ENCODE results near the gene EFCAB11.

EFCAB11 gene

DNA sequence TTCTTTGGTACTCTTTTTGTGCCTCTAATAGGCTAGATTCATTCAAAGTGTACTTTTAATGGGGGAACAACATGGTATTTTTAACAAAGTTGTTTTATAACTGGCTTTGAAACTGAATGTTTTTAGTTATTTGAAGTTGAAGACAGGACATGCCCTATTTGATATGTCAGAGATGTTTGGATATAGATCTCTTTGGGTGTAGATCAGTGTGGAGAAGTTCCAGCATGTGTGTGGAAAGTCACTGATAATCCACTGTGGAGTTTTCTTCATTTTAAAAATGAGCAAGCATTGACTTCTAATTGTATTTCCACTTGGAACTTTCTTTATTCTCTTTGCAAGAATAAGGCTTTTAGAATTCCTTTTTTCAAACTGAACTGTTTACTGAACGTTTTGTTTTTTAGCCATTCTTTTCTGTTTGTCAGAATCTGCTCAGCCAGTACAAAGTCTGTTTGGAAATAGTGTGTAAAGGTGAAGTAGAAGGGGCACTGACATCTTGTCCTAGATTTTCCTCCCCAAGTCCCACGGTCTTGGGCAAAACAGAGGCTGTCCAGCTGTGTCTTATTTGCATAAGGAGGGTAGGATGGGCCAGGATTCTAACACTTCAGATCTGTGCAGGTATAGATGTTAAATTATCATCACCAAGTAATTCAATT, 36.2 kb upstream of the EFCAB11 start:
- peaks cover 60% of the 10 kb centered on the region for H3K36me3 Mint-ChIP-seq (ENCODE audit: low read depth)
- no peaks in the 10 kb centered on the region for H3K9me3 Mint-ChIP-seq
- TF ChIP-seq, protein P1, sequence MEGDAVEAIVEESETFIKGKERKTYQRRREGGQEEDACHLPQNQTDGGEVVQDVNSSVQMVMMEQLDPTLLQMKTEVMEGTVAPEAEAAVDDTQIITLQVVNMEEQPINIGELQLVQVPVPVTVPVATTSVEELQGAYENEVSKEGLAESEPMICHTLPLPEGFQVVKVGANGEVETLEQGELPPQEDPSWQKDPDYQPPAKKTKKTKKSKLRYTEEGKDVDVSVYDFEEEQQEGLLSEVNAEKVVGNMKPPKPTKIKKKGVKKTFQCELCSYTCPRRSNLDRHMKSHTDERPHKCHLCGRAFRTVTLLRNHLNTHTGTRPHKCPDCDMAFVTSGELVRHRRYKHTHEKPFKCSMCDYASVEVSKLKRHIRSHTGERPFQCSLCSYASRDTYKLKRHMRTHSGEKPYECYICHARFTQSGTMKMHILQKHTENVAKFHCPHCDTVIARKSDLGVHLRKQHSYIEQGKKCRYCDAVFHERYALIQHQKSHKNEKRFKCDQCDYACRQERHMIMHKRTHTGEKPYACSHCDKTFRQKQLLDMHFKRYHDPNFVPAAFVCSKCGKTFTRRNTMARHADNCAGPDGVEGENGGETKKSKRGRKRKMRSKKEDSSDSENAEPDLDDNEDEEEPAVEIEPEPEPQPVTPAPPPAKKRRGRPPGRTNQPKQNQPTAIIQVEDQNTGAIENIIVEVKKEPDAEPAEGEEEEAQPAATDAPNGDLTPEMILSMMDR (IDR thresholded peaks at IDR 0.05), result no peak
- H3K27ac Mint-ChIP-seq, result no peak overlapping the region
- no peaks in the 10 kb centered on the region for H3K27me3 Mint-ChIP-seq (ENCODE audit: low read depth, poor library complexity)
- H3K4me3 Mint-ChIP-seq, result no peak overlapping the region
- H3K4me1 Mint-ChIP-seq, result no peaks in the 10 kb centered on the region
- no peak for DNase-seq

DNA sequence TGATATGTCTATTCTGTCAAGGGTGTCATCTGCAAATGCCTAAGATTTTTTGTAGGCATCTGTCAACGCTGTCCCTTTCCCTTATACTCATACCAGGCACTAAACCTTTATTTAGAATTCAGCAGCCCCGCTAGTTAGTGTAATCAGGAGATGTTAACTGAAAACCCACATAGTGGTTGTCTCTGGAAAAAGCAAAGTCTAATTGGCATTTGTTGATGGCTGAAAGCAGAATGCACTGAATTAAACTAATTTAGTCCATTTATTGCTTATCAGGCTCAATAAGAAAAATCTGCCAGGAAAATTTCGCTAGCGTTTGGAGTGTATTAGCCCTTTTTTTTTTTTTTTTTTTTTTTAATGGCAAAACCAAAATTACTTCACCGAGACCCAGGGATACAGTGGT, 35.7 kb upstream of the EFCAB11 start:
- TF ChIP-seq, protein P1 (IDR thresholded peaks at IDR 0.05), result no peak
- Mint-ChIP-seq H3K4me3 (no peak overlapping the region), H3K36me3 (ENCODE audit: low read depth) (peaks cover 60% of the 10 kb centered on the region), H3K27me3 (ENCODE audit: low read depth, poor library complexity) (no peaks in the 10 kb centered on the region), H3K4me1 (no peaks in the 10 kb centered on the region), H3K27ac (no peak overlapping the region), H3K9me3 (no peaks in the 10 kb centered on the region)
- no peak for DNase-seq

DNA sequence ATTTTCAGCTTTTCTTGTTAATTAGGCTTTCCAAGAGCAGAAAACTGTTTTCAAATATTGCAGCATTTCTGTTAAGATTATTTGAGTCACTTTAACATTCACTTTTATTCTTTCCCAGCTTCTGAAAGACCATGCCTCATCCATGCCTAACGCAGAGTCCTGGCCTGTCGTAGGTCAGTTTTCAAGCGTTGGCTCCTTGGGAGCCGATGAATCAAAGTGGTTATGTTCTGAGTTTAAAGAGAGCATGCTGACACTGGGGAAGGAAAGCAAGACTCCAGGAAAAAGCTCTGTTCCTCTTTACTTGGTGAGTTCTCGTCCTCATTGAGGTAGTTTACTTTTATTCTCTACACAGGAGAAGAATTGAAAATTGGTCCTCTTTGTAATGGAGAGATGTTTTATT, 34.3 kb upstream of the EFCAB11 start:
- DNase-seq, result no peak
- H3K27ac Mint-ChIP-seq, result no peak overlapping the region
- peaks cover 59% of the 10 kb centered on the region for H3K36me3 Mint-ChIP-seq (ENCODE audit: low read depth)
- TF ChIP-seq, protein P1 (IDR thresholded peaks at IDR 0.05), result no peak
- H3K9me3 Mint-ChIP-seq, result no peaks in the 10 kb centered on the region
- H3K4me3 Mint-ChIP-seq, result no peak overlapping the region
- H3K4me1 Mint-ChIP-seq, result no peaks in the 10 kb centered on the region
- no peaks in the 10 kb centered on the region for H3K27me3 Mint-ChIP-seq (ENCODE audit: low read depth, poor library complexity)

DNA sequence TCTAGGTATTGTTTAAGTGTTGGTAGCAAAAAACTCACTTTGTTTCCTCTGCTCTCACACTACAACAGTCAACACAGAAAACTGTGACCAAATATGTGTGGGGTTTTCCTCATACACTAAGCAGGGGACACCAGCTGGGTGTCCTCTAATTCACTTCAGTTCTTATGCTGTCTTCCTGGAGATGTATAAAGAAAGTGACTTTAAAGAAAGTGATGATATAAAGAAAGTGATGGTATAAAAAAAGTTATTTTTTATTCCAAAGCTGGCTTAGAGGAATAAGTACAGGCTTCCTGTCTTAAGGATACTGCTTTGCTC, 32.6 kb upstream of the EFCAB11 start:
- DNase-seq, result no peak
- no peaks in the 10 kb centered on the region for H3K27me3 Mint-ChIP-seq (ENCODE audit: low read depth, poor library complexity)
- no peak overlapping the region for H3K27ac Mint-ChIP-seq
- TF ChIP-seq, protein P1 (IDR thresholded peaks at IDR 0.05), result no peak
- no peaks in the 10 kb centered on the region for H3K4me1 Mint-ChIP-seq
- H3K9me3 Mint-ChIP-seq, result no peaks in the 10 kb centered on the region
- no peak overlapping the region for H3K4me3 Mint-ChIP-seq
- H3K36me3 Mint-ChIP-seq (ENCODE audit: low read depth), result peaks cover 59% of the 10 kb centered on the region

DNA sequence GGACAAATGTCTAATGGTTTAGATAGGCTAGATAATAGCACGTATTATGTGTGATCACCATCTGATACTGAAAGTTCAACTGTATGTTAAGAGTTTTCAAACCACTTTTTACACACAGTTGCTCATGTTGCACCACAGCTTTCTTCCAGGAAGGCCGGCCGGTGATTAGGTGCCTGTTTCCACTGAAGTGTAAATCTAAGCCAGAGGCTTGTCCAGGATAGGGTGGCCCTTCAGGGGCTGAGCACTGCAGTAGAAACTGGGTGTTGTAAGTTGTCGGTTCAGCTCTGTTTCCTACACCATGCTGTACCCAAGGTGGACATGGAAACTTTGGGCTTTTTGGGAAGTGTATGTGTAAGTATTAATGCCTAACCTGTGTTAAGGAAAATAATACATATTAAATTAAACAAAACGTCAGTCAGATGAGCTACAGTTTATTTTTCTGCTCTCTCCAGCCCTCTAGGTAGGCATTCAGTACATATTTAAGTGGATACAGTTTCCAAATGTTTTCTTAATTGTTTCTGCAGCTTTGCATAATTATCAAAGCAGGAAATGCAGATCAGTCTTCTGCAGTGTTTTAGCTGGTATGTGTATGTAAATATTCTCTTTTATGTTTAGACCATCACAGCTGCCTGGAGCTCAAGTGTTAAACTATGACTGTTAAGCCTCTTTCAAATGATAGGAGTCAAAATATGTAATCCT, 32.1 kb upstream of the EFCAB11 start:
- no peak overlapping the region for H3K27ac Mint-ChIP-seq
- no peaks in the 10 kb centered on the region for H3K9me3 Mint-ChIP-seq
- H3K4me1 Mint-ChIP-seq, result no peaks in the 10 kb centered on the region
- TF ChIP-seq, protein P1 (IDR thresholded peaks at IDR 0.05), result no peak
- no peak overlapping the region for H3K4me3 Mint-ChIP-seq
- no peak for DNase-seq
- H3K27me3 Mint-ChIP-seq (ENCODE audit: low read depth, poor library complexity), result no peaks in the 10 kb centered on the region
- H3K36me3 Mint-ChIP-seq (ENCODE audit: low read depth), result peaks cover 62% of the 10 kb centered on the region

DNA sequence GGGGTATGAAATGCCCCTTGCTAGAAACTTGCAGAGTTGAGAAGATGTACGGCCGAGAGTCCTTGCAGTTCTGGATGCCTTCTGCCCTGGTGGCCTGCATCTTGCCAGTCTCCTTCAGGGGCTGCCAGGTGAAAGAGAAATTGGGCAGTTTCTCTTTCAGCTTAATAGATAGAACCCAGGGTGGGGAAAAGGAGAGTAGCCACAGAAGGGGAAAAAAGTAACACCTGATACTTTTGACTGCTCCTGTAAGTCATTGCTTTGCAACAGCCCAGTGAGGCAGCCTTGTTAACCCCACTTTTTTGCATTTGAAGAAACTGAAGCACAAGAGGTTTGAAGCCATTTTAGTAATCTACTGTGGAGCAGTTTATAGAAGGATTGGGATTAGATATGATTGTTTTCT, 28.8 kb upstream of the EFCAB11 start:
- Mint-ChIP-seq H3K4me1 (no peaks in the 10 kb centered on the region), H3K27ac (no peak overlapping the region), H3K9me3 (no peaks in the 10 kb centered on the region), H3K4me3 (no peak overlapping the region), H3K27me3 (ENCODE audit: low read depth, poor library complexity) (no peaks in the 10 kb centered on the region), H3K36me3 (ENCODE audit: low read depth) (peaks cover 65% of the 10 kb centered on the region)
- no peak for DNase-seq
- TF ChIP-seq, protein P1 (IDR thresholded peaks at IDR 0.05), result no peak
